ENCODE results near the gene AP2M1. TPM values are rescaled to one million over a fixed set of nuclear protein-coding genes. Genes with fewer than 3 reads are reported as not detected.

The AP2M1 gene
- total and polyA plus RNA-seq, 2 of the 13 experiments (the other 11 are each of a cell fraction or from before 2014, with no cell fraction given) = 126 to 146 TPM

DNA sequence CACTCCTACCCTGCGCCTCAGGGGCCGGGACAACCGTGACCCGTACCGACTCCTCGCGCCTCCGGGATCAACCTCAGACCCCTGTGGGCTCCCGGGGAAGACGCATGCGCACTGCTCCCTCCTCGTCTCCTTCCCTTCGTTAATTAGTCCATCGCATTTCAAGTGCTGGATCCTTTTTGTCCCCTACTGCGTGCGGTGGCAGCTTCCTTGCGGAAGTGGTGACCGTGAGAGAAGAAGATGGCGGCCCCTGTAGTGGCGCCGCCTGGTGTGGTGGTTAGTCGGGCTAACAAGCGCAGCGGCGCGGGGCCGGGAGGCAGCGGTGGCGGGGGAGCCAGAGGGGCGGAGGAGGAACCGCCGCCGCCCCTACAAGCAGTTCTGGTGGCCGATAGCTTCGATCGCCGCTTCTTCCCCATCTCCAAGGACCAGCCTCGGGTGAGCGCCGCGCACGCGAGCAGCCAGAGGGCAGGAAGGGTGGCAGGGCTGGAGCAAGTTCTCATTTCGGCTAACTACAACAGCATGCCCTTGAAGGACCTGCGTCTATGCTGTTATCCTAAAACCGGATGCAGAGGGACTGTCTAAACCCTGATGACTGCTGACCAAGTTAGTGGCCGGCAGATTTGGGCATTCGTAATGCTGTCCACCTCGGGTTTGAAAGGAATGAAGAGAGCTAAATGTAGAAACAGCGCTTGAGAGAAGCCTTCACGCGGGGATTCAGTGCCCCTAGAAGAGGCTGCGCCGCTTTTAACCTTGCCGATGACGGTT, 39.3 kb upstream of the AP2M1 start, which contains the start of gene EIF2B5 (continued):
- TF ChIP-seq, protein P1, sequence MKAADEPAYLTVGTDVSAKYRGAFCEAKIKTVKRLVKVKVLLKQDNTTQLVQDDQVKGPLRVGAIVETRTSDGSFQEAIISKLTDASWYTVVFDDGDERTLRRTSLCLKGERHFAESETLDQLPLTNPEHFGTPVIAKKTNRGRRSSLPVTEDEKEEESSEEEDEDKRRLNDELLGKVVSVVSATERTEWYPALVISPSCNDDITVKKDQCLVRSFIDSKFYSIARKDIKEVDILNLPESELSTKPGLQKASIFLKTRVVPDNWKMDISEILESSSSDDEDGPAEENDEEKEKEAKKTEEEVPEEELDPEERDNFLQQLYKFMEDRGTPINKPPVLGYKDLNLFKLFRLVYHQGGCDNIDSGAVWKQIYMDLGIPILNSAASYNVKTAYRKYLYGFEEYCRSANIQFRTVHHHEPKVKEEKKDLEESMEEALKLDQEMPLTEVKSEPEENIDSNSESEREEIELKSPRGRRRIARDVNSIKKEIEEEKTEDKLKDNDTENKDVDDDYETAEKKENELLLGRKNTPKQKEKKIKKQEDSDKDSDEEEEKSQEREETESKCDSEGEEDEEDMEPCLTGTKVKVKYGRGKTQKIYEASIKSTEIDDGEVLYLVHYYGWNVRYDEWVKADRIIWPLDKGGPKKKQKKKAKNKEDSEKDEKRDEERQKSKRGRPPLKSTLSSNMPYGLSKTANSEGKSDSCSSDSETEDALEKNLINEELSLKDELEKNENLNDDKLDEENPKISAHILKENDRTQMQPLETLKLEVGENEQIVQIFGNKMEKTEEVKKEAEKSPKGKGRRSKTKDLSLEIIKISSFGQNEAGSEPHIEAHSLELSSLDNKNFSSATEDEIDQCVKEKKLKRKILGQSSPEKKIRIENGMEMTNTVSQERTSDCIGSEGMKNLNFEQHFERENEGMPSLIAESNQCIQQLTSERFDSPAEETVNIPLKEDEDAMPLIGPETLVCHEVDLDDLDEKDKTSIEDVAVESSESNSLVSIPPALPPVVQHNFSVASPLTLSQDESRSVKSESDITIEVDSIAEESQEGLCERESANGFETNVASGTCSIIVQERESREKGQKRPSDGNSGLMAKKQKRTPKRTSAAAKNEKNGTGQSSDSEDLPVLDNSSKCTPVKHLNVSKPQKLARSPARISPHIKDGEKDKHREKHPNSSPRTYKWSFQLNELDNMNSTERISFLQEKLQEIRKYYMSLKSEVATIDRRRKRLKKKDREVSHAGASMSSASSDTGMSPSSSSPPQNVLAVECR (CRISPR knock-in tag; IDR thresholded peaks at IDR 0.05; ENCODE audit: borderline replicate concordance) = peak; percentile 96
- TF ChIP-seq NCOA1 (CRISPR knock-in tag; IDR thresholded peaks at IDR 0.05) (no peak; the same call in 1 of the 2 replicates), SMC3 (IDR thresholded peaks at IDR 0.05; ENCODE audit: low read length) (no peak), KDM2A (CRISPR knock-in tag; IDR thresholded peaks at IDR 0.05; ENCODE audit: borderline replicate concordance, low read depth) (peak; percentile 97), ZBTB38 (CRISPR knock-in tag; IDR thresholded peaks at IDR 0.05) (peak; percentile 52; the same call in 1 of the 2 replicates), PCBP1 (IDR thresholded peaks at IDR 0.05; ENCODE audit: borderline replicate concordance, low read depth, low read length) (0 out of 2 replicates have a peak, but pooled peaks have one; percentile 67), ZFY (CRISPR knock-in tag; IDR thresholded peaks at IDR 0.05) (peak; percentile 63), ZNF180 (CRISPR knock-in tag; IDR thresholded peaks at IDR 0.05; ENCODE audit: borderline replicate concordance, low read depth) (no peak), THAP9 (CRISPR knock-in tag; IDR thresholded peaks at IDR 0.05; ENCODE audit: borderline replicate concordance) (peak; percentile 97), ZNF546 (CRISPR knock-in tag; conservative IDR thresholded peaks at IDR 0.05) (0 out of 2 replicates have a peak, but pooled peaks have one; percentile 56), KLF13 (CRISPR knock-in tag; IDR thresholded peaks at IDR 0.05) (no peak), ATF5 (CRISPR knock-in tag; IDR thresholded peaks at IDR 0.05; ENCODE audit: low read depth) (no peak), NFE2L1 (CRISPR knock-in tag; IDR thresholded peaks at IDR 0.05; ENCODE audit: borderline replicate concordance) (no peak), ZBTB34 (CRISPR knock-in tag; IDR thresholded peaks at IDR 0.05) (no peak)
- TF ChIP-seq, protein P2, sequence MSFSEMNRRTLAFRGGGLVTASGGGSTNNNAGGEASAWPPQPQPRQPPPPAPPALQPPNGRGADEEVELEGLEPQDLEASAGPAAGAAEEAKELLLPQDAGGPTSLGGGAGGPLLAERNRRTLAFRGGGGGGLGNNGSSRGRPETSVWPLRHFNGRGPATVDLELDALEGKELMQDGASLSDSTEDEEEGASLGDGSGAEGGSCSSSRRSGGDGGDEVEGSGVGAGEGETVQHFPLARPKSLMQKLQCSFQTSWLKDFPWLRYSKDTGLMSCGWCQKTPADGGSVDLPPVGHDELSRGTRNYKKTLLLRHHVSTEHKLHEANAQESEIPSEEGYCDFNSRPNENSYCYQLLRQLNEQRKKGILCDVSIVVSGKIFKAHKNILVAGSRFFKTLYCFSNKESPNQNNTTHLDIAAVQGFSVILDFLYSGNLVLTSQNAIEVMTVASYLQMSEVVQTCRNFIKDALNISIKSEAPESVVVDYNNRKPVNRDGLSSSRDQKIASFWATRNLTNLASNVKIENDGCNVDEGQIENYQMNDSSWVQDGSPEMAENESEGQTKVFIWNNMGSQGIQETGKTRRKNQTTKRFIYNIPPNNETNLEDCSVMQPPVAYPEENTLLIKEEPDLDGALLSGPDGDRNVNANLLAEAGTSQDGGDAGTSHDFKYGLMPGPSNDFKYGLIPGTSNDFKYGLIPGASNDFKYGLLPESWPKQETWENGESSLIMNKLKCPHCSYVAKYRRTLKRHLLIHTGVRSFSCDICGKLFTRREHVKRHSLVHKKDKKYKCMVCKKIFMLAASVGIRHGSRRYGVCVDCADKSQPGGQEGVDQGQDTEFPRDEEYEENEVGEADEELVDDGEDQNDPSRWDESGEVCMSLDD (CRISPR knock-in tag; IDR thresholded peaks at IDR 0.05; ENCODE audit: borderline replicate concordance) = no peak
